Lower leg skin (tissue), 3 donors: ENCODE measurements around the gene EFHC1.

Experiments used
- POLR2A ChIP-seq, 2 donors: fragments of 450-650 bp; IDR thresholded peaks; one replicate each; pipeline ENCODE4 v1.6.1; 2016 to 2017; ENCODE audit warnings: antibody characterized with exemption in 2 of 2, mild to moderate bottlenecking in 1 of 2, moderate library complexity in 1 of 2
- TF ChIP-seq, protein P1 (sequence below), 3 donors: fragments of 450-650 bp; IDR thresholded peaks; one replicate each; pipeline ENCODE4 v1.5.1; 2016; ENCODE audit warnings: antibody characterized with exemption in 3 of 3, mild to moderate bottlenecking in 3 of 3, moderate library complexity in 2 of 3

- TF ChIP-seq, protein P1, sequence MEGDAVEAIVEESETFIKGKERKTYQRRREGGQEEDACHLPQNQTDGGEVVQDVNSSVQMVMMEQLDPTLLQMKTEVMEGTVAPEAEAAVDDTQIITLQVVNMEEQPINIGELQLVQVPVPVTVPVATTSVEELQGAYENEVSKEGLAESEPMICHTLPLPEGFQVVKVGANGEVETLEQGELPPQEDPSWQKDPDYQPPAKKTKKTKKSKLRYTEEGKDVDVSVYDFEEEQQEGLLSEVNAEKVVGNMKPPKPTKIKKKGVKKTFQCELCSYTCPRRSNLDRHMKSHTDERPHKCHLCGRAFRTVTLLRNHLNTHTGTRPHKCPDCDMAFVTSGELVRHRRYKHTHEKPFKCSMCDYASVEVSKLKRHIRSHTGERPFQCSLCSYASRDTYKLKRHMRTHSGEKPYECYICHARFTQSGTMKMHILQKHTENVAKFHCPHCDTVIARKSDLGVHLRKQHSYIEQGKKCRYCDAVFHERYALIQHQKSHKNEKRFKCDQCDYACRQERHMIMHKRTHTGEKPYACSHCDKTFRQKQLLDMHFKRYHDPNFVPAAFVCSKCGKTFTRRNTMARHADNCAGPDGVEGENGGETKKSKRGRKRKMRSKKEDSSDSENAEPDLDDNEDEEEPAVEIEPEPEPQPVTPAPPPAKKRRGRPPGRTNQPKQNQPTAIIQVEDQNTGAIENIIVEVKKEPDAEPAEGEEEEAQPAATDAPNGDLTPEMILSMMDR (IDR thresholded peaks at IDR 0.05): no peak
- no peak for TF ChIP-seq POLR2A (IDR thresholded peaks at IDR 0.05)
These were observed 76.5 kb downstream of the EFHC1 start for GRCh38 chr6:52496631-52497030.
